GM21737 (cell line): ENCODE data around the gene FBXL17.

ENCODE experiments used
- ATAC-seq: cut with Tn5 transposase; IDR thresholded peaks from one replicate; pipeline ENCODE4 v1.9.1; 2021; ENCODE audit warnings: mild to moderate bottlenecking, moderate library complexity; ENCODE audit not compliant: unreplicated experiment

Gene FBXL17

GRCh38 chr5:108375768-108376167 is 6.1 kb downstream of the FBXL17 start:
- ATAC-seq: no peak

- no peak for ATAC-seq
Observed at GRCh38 chr5:108373426-108373825, 8.5 kb downstream of the FBXL17 start.

- ATAC-seq: no peak
Observed at GRCh38 chr5:108372369-108372768, 9.5 kb downstream of the FBXL17 start.

- no peak for ATAC-seq
Observed at GRCh38 chr5:108371263-108371662, 10.6 kb downstream of the FBXL17 start.

- no peak for ATAC-seq
Observed at GRCh38 chr5:108369167-108369566, 12.7 kb downstream of the FBXL17 start.

GRCh38 chr5:108367679-108368334 is 14.1 kb downstream of the FBXL17 start:
- ATAC-seq: no peak

- ATAC-seq: no peak
Observed at GRCh38 chr5:108366500-108366899, 15.4 kb downstream of the FBXL17 start.

- ATAC-seq: no peak
Observed at GRCh38 chr5:108361771-108362170, 20.1 kb downstream of the FBXL17 start.

GRCh38 chr5:108361239-108361638 is 20.7 kb downstream of the FBXL17 start:
- ATAC-seq: no peak

GRCh38 chr5:108360280-108360679 is 21.6 kb downstream of the FBXL17 start:
- ATAC-seq: no peak

GRCh38 chr5:108356286-108356685 is 25.6 kb downstream of the FBXL17 start:
- no peak for ATAC-seq

GRCh38 chr5:108353087-108353486 is 28.8 kb downstream of the FBXL17 start:
- no peak for ATAC-seq

- no peak for ATAC-seq
Observed at GRCh38 chr5:108345541-108346171, 36.2 kb downstream of the FBXL17 start.

- no peak for ATAC-seq
Observed at GRCh38 chr5:108344103-108344822, 37.6 kb downstream of the FBXL17 start.

GRCh38 chr5:108341866-108342265 is 40.0 kb downstream of the FBXL17 start:
- no peak for ATAC-seq

GRCh38 chr5:108340131-108340530 is 41.8 kb downstream of the FBXL17 start:
- ATAC-seq: no peak

GRCh38 chr5:108339220-108339619 is 42.7 kb downstream of the FBXL17 start:
- ATAC-seq: no peak

- ATAC-seq: no peak
Observed at GRCh38 chr5:108334225-108334624, 47.7 kb downstream of the FBXL17 start.

GRCh38 chr5:108326982-108327381 is 54.9 kb downstream of the FBXL17 start:
- no peak for ATAC-seq

GRCh38 chr5:108324886-108325285 is 57.0 kb downstream of the FBXL17 start:
- ATAC-seq: no peak

GRCh38 chr5:108321341-108321740 is 60.6 kb downstream of the FBXL17 start:
- no peak for ATAC-seq

GRCh38 chr5:108320231-108320630 is 61.7 kb downstream of the FBXL17 start:
- ATAC-seq: no peak
